Anterior cingulate cortex (tissue), 58 donors: ENCODE results near the gene NEURL4.
"Not testable (repeated sequence)": the region's sequence is repeated elsewhere in the genome, so short reads cannot be mapped to it uniquely, and the experiment has no call there.

Experiments
- DNase-seq, 58 donors: peaks; one replicate each; lab custom pipeline; 2025; lab: John Stamatoyannopoulos, UW

NEURL4 gene

DNA sequence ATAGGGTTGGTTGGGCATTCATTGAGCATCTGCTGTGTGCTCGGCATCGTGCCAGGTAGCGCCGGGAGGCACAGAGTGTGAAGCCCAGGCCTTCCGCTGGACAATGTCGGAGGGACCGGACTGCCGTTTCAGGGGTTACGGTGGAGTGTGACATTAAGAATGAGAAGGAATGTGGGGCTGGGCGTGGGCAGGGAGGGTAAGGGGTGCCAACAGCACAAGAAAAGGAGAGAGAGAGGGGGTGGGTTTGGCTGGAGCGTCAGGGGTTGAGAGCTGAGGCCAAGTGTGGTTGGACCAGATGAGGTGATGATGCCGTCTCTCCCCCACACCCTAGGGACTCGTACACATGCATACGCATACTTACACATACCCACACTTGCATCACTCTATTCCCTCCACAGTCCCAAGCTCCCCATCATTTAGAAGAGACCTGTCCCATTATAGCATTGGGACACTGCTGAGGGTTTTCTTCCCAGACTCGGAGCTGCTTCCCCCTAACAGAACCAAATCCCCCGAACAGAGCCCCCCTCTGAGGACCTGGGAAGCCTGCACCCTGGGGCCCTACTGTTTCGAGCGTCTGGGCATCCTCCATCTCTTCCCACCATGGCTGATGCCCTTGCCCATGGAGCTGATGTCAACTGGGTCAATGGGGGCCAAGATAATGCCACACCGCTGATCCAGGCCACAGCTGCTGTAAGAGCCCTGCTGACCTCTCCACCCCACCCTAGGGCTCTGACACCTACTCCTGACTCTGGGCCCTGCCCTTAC is 19.5 kb upstream of the NEURL4 start:
- DNase-seq = no peak

GRCh38 chr17:7347630-7348477 is 18.7 kb upstream of the NEURL4 start:
- no peak for DNase-seq

DNA sequence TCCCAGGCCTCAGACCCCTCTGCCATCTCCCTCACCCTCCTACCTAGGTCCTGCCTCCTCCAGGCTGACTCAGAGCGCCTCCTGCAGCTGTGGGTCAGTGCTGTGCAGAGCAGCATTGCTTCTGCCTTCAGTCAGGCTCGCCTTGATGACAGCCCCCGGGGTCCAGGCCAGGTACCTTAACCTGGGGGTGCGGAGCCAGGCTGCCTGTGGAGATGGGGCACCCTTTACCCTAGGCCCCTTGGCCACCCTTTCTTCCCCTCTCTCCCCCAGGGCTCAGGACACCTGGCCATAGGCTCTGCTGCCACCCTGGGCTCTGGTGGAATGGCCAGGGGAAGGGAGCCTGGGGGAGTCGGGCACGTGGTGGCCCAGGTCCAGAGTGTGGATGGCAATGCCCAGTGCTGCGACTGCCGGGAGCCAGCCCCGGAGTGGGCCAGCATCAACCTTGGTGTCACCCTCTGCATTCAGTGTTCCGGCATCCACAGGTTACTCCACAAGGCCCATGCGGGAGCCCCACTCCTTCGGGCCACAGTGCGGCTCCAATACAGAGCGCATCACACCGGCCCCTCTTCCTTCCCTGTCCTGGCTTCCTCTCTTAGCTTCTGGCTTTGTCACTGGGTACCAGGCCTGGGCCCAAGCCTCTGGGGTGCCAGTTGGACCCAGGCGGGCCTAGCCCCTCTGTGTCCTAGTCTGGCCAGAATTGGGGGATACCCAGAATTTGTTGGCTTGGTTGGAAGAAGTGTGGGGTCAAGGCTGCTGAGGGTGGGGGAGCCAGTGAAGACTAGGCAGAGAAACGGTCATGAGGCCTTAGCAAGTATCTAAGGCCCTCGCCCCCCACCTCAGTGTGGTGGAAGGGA is 17.9 kb upstream of the NEURL4 start:
- DNase-seq = no peak

GRCh38 chr17:7343250-7343649 is 14.1 kb upstream of the NEURL4 start:
- DNase-seq = no peak

GRCh38 chr17:7341842-7342241 is 12.7 kb upstream of the NEURL4 start:
- DNase-seq = no peak

DNA sequence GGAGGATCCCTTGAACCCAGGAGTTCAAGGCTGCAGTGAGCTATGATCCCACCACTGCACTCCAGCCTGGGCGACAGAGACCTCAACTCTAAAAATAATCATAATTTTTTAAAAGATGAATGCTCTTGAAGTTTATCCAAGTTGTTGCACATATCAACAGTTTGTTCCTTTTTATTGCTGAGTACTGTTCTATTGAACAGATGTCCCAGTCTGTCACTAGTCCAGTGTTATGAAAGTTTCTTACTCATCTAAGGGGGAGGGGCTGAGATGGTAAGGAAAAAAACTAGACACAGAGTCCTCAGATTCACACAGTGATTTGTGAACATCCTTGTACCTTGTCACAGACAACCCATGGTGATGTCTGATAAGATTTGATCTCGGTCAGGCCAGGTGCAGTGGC is 11.0 kb upstream of the NEURL4 start:
- no peak for DNase-seq

- DNase-seq = not testable (repeated sequence)
Observed at GRCh38 chr17:7337600-7337999, 8.5 kb upstream of the NEURL4 start.

GRCh38 chr17:7336240-7337175 is 7.4 kb upstream of the NEURL4 start, which contains the start of gene ACAP1:
ACAP1 (plus strand) TSS chr17:7336529; CDS start chr17:7336735, 206 bp downstream.
- DNase-seq = no peak

DNA sequence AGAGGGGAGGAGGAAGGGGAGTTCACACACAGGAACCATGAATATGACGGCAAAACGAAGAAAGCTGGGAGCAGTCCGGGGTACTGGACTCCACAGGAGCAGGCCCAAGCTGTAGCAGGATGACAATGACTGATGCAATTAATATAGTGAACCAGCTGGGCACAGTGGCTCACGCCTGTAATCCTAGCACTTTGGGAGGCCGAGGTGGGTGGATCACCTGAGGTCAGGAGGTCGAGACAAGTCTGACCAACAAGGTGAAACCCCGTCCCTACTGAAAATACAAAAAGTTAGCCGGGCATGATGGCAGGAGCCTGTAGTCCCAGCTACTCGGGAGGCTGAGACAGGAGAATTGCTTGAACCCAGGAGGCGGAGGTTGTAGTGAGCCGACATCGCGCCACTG is 6.6 kb upstream of the NEURL4 start:
- not testable (repeated sequence) for DNase-seq

- no peak for DNase-seq
Observed at GRCh38 chr17:7334938-7335538, 5.9 kb upstream of the NEURL4 start.

- not testable (repeated sequence) for DNase-seq
Observed at GRCh38 chr17:7332600-7333069, 3.5 kb upstream of the NEURL4 start.

- no peak for DNase-seq
Observed at GRCh38 chr17:7332111-7332510, 3.0 kb upstream of the NEURL4 start.

- no peak for DNase-seq
Observed at GRCh38 chr17:7330638-7331015, 1.5 kb upstream of the NEURL4 start.

DNA sequence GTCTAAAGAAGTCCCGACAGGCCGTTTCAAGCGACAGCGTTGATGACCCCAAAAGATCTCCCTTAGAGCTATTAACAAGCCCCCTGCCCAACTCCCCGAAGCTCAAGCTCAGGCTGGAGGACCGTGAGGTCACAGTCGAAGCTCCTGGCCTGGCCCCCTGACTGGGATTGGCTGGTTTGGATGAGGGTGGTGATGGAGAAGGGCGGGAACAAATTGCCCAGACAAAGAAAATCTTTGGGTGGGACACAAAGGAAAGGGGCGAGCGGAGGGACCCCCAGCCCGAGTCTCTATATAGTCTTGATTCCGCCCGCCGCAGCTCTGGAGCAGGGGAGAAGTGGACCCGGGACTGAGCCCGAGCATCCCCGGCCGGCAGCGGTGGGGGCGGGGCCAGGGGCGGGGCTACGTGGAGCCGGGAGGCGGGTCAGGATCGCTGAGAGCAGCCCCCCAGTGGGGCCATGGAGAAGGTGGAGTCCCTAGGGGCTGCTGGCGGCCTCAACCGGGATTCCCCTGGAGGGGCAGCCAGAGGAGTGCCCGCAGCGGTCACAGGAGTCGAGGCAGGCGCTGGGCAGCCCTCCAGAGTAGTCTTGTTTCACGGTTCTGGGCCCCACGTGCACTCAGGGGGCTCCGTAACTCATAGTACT is 982 bp upstream of the NEURL4 start:
- peak in 54 of 58 donors; percentile 43 to 92 (median 75) for DNase-seq

DNA sequence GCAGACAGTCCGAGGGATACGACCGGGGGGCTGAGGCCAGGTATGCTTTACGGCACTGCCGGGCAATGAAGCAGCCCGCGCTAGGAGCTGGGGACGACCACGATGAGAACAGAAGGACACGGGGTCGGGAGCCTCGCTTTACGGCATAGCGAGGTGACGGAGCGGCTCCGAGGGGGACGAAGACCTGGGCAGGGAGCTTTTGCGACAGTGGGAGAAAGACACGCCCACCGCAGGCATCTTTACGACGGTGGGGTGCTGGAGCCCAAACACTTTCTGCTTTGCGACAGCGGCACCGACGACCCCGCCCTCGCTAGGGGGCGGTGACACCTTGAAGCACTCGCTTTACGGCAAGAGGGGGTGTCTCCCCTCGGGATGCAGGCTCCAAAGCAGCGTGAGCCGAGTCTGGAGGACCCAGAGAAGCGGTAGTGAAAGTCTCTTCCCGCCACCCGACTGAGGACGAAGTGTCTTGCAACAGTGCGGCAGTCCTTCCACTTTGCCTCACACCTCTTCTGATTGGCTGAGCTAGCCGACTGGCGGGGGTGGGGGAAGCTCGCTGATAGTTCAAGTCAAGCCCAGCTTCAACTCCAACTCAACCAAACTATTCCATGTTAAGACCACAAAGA is 350 bp upstream of the NEURL4 start:
- DNase-seq = peak; percentile 89 to 100 (median 97)

DNA sequence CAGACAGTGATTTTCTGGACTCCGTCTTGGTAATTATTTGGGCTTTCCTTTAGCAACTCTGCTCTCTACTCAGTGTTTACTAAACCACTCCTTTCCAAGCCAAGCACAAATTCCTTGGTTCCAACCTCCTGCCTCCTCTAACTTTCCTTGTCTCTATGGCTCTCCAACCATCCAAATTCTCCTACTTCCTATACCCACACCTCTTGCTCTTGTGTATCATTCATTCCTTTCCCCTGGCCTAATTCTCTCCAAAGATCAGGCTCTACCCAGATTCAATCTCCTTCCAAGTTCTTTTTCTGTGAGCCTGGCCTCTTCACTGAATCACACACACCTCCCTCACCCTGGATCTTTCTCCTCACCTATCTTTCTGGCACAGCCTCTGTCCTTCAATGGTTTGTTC is 1.1 kb downstream of the NEURL4 start:
- DNase-seq = no peak

- DNase-seq = no peak
Observed at GRCh38 chr17:7327501-7327900, 1.6 kb downstream of the NEURL4 start.

- no peak for DNase-seq
Observed at GRCh38 chr17:7327056-7327455, 2.1 kb downstream of the NEURL4 start.
